ENCODE data around the gene LAMC3. TPM values are rescaled to one million over a fixed set of nuclear protein-coding genes. Genes with fewer than 3 reads are reported as not detected.

LAMC3 gene
- total RNA-seq, 1 donor from 2014 or later = 26.4 TPM

- H3K27ac ChIP-seq = no peak overlapping the region
- no peaks in the 10 kb centered on the region for H3K36me3 ChIP-seq
- no peak for ATAC-seq
- no peak for TF ChIP-seq CTCF (IDR thresholded peaks at IDR 0.05)
- intact Hi-C loops (cut with DNase I) = no loop called here
- DNase-seq = no peak
- H3K9me3 ChIP-seq = no peaks in the 10 kb centered on the region
- peaks cover 52% of the 10 kb centered on the region for H3K27me3 ChIP-seq (ENCODE audit: low read depth)
- no peak overlapping the region for H3K4me3 ChIP-seq
- H3K4me1 ChIP-seq = no peaks in the 10 kb centered on the region
Observed at GRCh38 chr9:131010482-131011273, 1.7 kb downstream of the LAMC3 start.

GRCh38 chr9:131011274-131012022 is 2.5 kb downstream of the LAMC3 start:
- DNase-seq = no peak
- no peak for ATAC-seq
- Histone ChIP-seq H3K27ac (no peak overlapping the region), H3K36me3 (no peaks in the 10 kb centered on the region), H3K4me3 (no peak overlapping the region), H3K27me3 (ENCODE audit: low read depth) (peaks cover 52% of the 10 kb centered on the region), H3K4me1 (no peaks in the 10 kb centered on the region), H3K9me3 (no peaks in the 10 kb centered on the region)
- intact Hi-C loops (cut with DNase I) = no loop called here
- no peak for TF ChIP-seq CTCF (IDR thresholded peaks at IDR 0.05)

GRCh38 chr9:131012023-131012334 is 3.0 kb downstream of the LAMC3 start:
- H3K27ac ChIP-seq = no peak overlapping the region
- no peaks in the 10 kb centered on the region for H3K36me3 ChIP-seq
- H3K27me3 ChIP-seq (ENCODE audit: low read depth) = peaks cover 52% of the 10 kb centered on the region
- ATAC-seq = no peak
- no peaks in the 10 kb centered on the region for H3K4me1 ChIP-seq
- H3K4me3 ChIP-seq = no peak overlapping the region
- no peak for TF ChIP-seq CTCF (IDR thresholded peaks at IDR 0.05)
- no peaks in the 10 kb centered on the region for H3K9me3 ChIP-seq
- intact Hi-C loops (cut with DNase I) = no loop called here
- no peak for DNase-seq

DNA sequence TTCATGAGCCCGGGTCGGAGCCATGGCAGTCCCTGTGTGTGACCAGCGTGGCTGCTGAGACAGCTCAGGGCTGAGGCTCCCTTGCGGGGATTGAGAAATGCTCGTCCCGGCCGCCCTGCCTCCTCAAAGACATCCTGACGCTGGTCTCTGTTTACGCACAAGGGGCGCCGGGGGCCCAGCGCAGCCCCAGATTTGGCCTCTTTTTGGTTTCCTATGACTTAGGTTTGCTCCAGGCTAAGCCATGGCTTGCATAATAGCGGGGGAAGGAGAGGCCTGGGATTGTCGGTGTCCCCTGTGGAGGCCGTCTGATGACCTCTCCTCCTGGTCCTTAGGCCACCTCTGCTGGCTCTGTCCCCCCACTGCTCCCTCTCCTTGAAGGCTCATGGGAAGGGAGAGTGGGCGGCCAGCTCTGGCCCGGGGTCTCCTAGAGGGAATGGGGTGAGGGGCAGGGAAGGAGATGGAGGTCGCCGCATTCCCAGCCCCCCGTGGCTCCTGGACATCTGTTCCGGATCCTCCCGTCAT is 3.5 kb downstream of the LAMC3 start:
- Histone ChIP-seq H3K36me3 (no peaks in the 10 kb centered on the region), H3K9me3 (no peaks in the 10 kb centered on the region), H3K27ac (no peak overlapping the region), H3K27me3 (ENCODE audit: low read depth) (peaks cover 48% of the 10 kb centered on the region), H3K4me1 (no peaks in the 10 kb centered on the region), H3K4me3 (no peak overlapping the region)
- DNase-seq = no peak
- ATAC-seq = peak in 1 of 2 donors; percentile 9
- no peak for TF ChIP-seq CTCF (IDR thresholded peaks at IDR 0.05)
- intact Hi-C loops (cut with DNase I) = no loop called here

- no peak for ATAC-seq
- Histone ChIP-seq H3K4me1 (no peaks in the 10 kb centered on the region), H3K4me3 (no peak overlapping the region), H3K9me3 (no peaks in the 10 kb centered on the region), H3K27ac (no peak overlapping the region), H3K36me3 (no peaks in the 10 kb centered on the region), H3K27me3 (ENCODE audit: low read depth) (peaks cover 41% of the 10 kb centered on the region)
- DNase-seq = no peak
- intact Hi-C loops (cut with DNase I) = no loop called here
- no peak for TF ChIP-seq CTCF (IDR thresholded peaks at IDR 0.05)
Observed at GRCh38 chr9:131013015-131013755, 4.2 kb downstream of the LAMC3 start.
